AG04450 (cell line): ENCODE measurements around the gene PPP4C. TPM values are rescaled to one million over a fixed set of nuclear protein-coding genes. Genes with fewer than 3 reads are reported as not detected.
"Not testable (repeated sequence)": the region's sequence is repeated elsewhere in the genome, so short reads cannot be mapped to it uniquely, and the experiment has no call there.

ENCODE experiments used
- CTCF ChIA-PET: fragments of 300-600, 350-600 bp; formaldehyde crosslinking; extraction: SDS; loops from one replicate; lab custom pipeline; 2022; ENCODE audit warnings: antibody characterized with exemption, inconsistent platforms; lab: Charles Lee
- POLR2A ChIA-PET: fragments of 350-600 bp; formaldehyde crosslinking; extraction: SDS; loops from one replicate; lab custom pipeline; 2021; ENCODE audit warnings: antibody characterized with exemption, inconsistent platforms; lab: Yijun Ruan, JAX
- DNase-seq: peaks from one replicate; pipeline ENCODE4 v3.0.0-alpha.2; 2011; ENCODE audit warnings: low read depth, low spot score
- H3K27ac ChIP-seq: one replicate; pipeline ENCODE4 v1.5.1; 2012; ENCODE audit warnings: low read depth, low read length, control low read depth
- H3K27me3 ChIP-seq: one replicate; pipeline ENCODE4 v1.6.0; 2012; ENCODE audit warnings: low read length; ENCODE audit not compliant: control insufficient read depth, insufficient read depth
- H3K4me3 ChIP-seq: 2 replicates; pipeline ENCODE4 v1.5.1; 2011; ENCODE audit warnings: mild to moderate bottlenecking, low read depth, low read length, control low read depth
- H3K9me3 ChIP-seq: 2 replicates; pipeline ENCODE4 v1.5.1; 2012; ENCODE audit warnings: low read length; ENCODE audit not compliant: control insufficient read depth, insufficient read depth
- CTCF ChIP-seq: IDR thresholded peaks from 2 replicates; pipeline ENCODE4 v1.5.1; 2011; ENCODE audit warnings: low read depth, low read length, control low read depth, inconsistent platforms
- polyA plus RNA-seq: library from polyadenylated mRNA; depleted of rRNA; stranded (reverse); fragments of >200 nt; gene quantifications from 2 replicates; pipeline ENCODE4 v1.2.3, GENCODE V29; 2011

PPP4C gene
- polyA plus RNA-seq, 1 experiment = 112 TPM

DNA sequence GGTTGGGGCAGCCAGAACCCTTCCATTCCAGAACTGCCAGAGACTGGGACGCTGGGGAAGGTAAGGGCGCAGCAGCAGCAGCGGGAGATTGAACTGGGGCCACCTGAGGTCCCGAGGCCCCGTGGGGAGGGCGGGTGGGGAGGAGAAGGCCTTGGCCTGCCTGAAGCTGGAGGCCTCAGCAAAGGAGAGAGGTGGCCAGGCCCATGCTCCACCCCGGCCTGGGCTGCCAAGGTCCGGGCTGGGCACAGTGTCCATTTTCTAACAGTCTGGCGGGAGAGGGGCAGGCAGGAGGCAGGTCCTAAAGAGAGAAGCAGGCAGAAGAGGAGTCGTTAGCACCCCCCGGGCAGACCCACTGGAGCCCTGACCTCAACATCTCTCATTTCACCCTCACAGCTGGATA, 38.6 kb downstream of the PPP4C start:
- Histone ChIP-seq H3K27ac (no peak overlapping the region), H3K9me3 (no peaks in the 10 kb centered on the region), H3K4me3 (no peak overlapping the region), H3K27me3 (no peaks in the 10 kb centered on the region)
- no peak for DNase-seq
- no peak for TF ChIP-seq CTCF
- ChIA-PET POLR2A (no interaction called here), CTCF (no interaction called here)

GRCh38 chr16:30114833-30115232, 39.0 kb downstream of the PPP4C start:
- CTCF ChIA-PET = interaction anchor here (0.7 kb wide), 1 partner anchor 257 kb away, joined by 5 read pairs; no protein-coding TSS in a partner anchor

DNA sequence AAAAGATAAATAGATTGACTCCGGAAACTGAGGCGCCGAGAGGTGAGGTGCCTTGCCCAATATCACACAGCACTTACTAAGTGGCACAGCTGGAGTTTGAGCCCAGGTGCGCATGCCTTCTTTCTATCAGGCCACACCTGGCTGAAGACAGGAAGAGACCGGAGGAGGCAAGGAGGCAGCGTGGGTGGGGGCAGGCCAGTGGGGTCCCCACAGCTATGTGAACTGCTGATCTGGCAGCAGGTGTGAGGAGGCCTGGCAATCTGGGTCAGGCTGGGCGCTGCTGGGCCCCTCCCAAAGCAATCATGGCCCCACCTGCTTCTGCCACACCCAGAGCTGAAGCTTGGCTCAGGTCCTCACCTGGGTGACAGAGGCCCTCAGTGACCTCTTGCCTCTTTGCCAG, 39.4 kb downstream of the PPP4C start:
- no peak for TF ChIP-seq CTCF
- H3K4me3 ChIP-seq = no peak overlapping the region
- H3K27ac ChIP-seq = no peak overlapping the region
- H3K9me3 ChIP-seq = no peaks in the 10 kb centered on the region
- ChIA-PET CTCF (interaction anchor here (0.7 kb wide), 1 partner anchor 258 kb away, joined by 5 read pairs; no protein-coding TSS in a partner anchor), POLR2A (interaction anchor here (0.7 kb wide), 1 partner anchor 85 kb away, joined by 6 read pairs; no protein-coding TSS in a partner anchor)
- H3K27me3 ChIP-seq = no peaks in the 10 kb centered on the region
- DNase-seq = no peak

More at GRCh38 chr16:30114833-30115232, 39.0 kb downstream of the PPP4C start:
- H3K4me3 ChIP-seq, H3K27me3 ChIP-seq, H3K27ac ChIP-seq, DNase-seq, POLR2A ChIA-PET, H3K9me3 ChIP-seq: not testable (repeated sequence)

GRCh38 chr16:30116291-30117207, 40.8 kb downstream of the PPP4C start:
- no peak overlapping the region for H3K27ac ChIP-seq
- no peak for DNase-seq
- H3K4me3 ChIP-seq = no peak overlapping the region
- no peaks in the 10 kb centered on the region for H3K27me3 ChIP-seq
- POLR2A ChIA-PET = no interaction called here
- CTCF ChIA-PET = no interaction called here
- no peaks in the 10 kb centered on the region for H3K9me3 ChIP-seq
- TF ChIP-seq CTCF = no peak

- no peak overlapping the region for H3K27ac ChIP-seq
- DNase-seq = no peak
- H3K9me3 ChIP-seq = no peaks in the 10 kb centered on the region
- no peaks in the 10 kb centered on the region for H3K27me3 ChIP-seq
- no peak for TF ChIP-seq CTCF
- POLR2A ChIA-PET = no interaction called here
- CTCF ChIA-PET = no interaction called here
- no peak overlapping the region for H3K4me3 ChIP-seq
These were observed 42.0 kb downstream of the PPP4C start for GRCh38 chr16:30117768-30118167.
